ENCODE results near the gene TNNT1. TPM values are rescaled to one million over a fixed set of nuclear protein-coding genes. Genes with fewer than 3 reads are reported as not detected.
"Not testable (repeated sequence)": the region's sequence is repeated elsewhere in the genome, so short reads cannot be mapped to it uniquely, and the experiment has no call there.

TNNT1 gene
- total RNA-seq, 2 experiments from 2014 or later = not detected

- peaks cover 3% of the 10 kb centered on the region for H3K36me3 Mint-ChIP-seq
- no peaks in the 10 kb centered on the region for H3K27me3 Mint-ChIP-seq
- no peaks in the 10 kb centered on the region for H3K9me3 Mint-ChIP-seq
- peak within 1 kb of the TSS; percentile 96 for H3K27ac Mint-ChIP-seq
- POLR2A ChIA-PET = interaction anchor here (0.7 to 2.8 kb wide), 12 partner anchors 10 to 584 kb away, joined by 3 to 17 read pairs (median 5); partner anchors contain the start of genes RDH13 and UBE2S
- peak within 1 kb of the TSS; percentile 98 for H3K4me3 Mint-ChIP-seq
- ATAC-seq (ENCODE audit: low read depth) (peak; percentile 17), DNase-seq (no peak)
- peaks cover 27% of the 10 kb centered on the region for H3K4me1 Mint-ChIP-seq
Observed at GRCh38 chr19:55116859-55117662, 31.9 kb downstream of the TNNT1 start, which contains the start of gene PPP1R12C. PPP1R12C (minus strand) TSS chr19:55117637; CDS start chr19:55117543, 94 bp downstream.

- no peaks in the 10 kb centered on the region for H3K27me3 Mint-ChIP-seq
- peak overlapping the region; percentile 94 for H3K4me3 Mint-ChIP-seq
- H3K9me3 Mint-ChIP-seq = no peaks in the 10 kb centered on the region
- peak; percentile 46 for ATAC-seq (ENCODE audit: low read depth)
- peak overlapping the region; percentile 96 for H3K27ac Mint-ChIP-seq
- POLR2A ChIA-PET = interaction anchor here (0.7 to 2.8 kb wide), 9 partner anchors 9 to 584 kb away, joined by 3 to 17 read pairs (median 3); partner anchors contain the start of gene UBE2S
- peaks cover 27% of the 10 kb centered on the region for H3K4me1 Mint-ChIP-seq
- DNase-seq = peak; percentile 61
- H3K36me3 Mint-ChIP-seq = peaks cover 3% of the 10 kb centered on the region
Observed at GRCh38 chr19:55116232-55116858, 32.7 kb downstream of the TNNT1 start.

DNA sequence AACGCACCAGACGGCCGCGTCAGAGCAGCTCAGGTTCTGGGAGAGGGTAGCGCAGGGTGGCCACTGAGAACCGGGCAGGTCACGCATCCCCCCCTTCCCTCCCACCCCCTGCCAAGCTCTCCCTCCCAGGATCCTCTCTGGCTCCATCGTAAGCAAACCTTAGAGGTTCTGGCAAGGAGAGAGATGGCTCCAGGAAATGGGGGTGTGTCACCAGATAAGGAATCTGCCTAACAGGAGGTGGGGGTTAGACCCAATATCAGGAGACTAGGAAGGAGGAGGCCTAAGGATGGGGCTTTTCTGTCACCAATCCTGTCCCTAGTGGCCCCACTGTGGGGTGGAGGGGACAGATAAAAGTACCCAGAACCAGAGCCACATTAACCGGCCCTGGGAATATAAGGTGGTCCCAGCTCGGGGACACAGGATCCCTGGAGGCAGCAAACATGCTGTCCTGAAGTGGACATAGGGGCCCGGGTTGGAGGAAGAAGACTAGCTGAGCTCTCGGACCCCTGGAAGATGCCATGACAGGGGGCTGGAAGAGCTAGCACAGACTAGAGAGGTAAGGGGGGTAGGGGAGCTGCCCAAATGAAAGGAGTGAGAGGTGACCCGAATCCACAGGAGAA is 33.5 kb downstream of the TNNT1 start:
- ATAC-seq (ENCODE audit: low read depth) = no peak
- peaks cover 5% of the 10 kb centered on the region for H3K36me3 Mint-ChIP-seq
- no peaks in the 10 kb centered on the region for H3K9me3 Mint-ChIP-seq
- peaks cover 27% of the 10 kb centered on the region for H3K4me1 Mint-ChIP-seq
- H3K27me3 Mint-ChIP-seq = no peaks in the 10 kb centered on the region
- no peak for DNase-seq
- POLR2A ChIA-PET = interaction anchor here (1.3 to 1.6 kb wide), 2 partner anchors 9 to 32 kb away, joined by 3 read pairs; no protein-coding TSS in a partner anchor
- peak overlapping the region; percentile 94 for H3K4me3 Mint-ChIP-seq
- peak overlapping the region; percentile 96 for H3K27ac Mint-ChIP-seq

- H3K9me3 Mint-ChIP-seq = no peaks in the 10 kb centered on the region
- H3K4me3 Mint-ChIP-seq = peak overlapping the region; percentile 66
- H3K36me3 Mint-ChIP-seq = peaks cover 5% of the 10 kb centered on the region
- peaks cover 24% of the 10 kb centered on the region for H3K4me1 Mint-ChIP-seq
- H3K27me3 Mint-ChIP-seq = no peaks in the 10 kb centered on the region
- POLR2A ChIA-PET = no interaction called here
- ATAC-seq (ENCODE audit: low read depth) = no peak
- H3K27ac Mint-ChIP-seq = peak overlapping the region; percentile 42
- no peak for DNase-seq
Observed at GRCh38 chr19:55114566-55115145, 34.4 kb downstream of the TNNT1 start.

DNA sequence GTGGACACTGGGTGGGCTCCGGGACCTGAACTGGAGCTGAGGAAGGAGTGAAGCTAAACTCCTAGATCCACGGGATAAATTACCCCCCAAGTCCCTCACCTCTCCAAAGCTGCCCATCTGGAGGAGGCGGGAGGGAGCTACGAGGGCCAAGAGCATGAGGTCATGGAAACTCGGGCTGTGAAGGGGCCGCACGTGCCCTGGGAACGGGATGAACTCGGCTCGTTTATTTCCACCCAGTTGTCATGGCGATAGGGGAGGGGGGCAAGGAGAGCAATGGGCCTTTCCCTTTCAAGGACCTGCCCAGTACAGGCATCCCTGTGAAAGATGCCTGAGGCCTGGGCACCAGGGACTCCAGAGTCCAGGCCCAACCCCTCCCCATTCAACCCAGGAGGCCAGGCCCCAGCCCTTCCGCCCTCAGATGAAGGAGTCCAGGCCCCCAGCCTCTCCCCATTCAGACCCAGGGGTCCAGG is 35.4 kb downstream of the TNNT1 start:
- Mint-ChIP-seq H3K9me3 (no peaks in the 10 kb centered on the region), H3K36me3 (peaks cover 13% of the 10 kb centered on the region)

DNA sequence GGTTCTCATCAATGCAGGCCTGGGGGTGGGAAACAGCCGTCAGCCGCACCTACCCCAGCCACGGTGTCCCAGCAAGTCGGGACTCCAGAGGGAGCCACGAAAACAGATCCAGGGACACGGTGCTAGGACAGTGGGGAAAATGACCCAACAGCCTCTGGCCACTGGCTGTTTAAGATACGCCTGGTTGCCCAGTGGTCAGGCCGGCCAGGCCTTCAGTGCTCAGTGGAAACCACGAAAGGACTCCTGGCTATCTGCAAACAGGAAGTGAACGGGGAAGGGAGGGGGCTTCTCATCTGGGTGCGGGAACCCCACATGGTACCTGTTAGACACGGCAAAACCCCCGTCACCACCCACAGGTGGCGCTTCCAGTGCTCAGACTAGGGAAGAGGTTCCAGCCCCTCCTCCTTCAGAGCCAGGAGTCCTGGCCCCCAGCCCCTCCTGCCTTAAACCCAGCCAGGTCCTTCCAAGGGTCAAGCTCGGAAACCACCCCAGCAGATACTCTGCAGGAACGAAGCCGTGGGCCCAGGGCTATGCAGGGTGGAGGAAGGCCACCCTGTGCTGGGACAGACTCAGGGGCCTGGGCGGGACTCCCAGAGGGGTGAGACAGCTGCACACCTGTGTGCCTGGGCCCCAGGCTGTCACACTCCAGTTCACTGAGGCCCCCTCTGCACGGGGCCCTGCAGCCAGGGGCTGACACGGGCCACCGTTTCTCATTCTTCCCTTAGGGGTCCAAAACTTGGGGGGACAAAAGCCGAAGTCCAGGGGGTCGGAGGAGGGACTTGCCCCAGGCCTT is 36.0 kb downstream of the TNNT1 start:
- no peak for DNase-seq
- no peak for ATAC-seq (ENCODE audit: low read depth)
- peaks cover 17% of the 10 kb centered on the region for H3K4me1 Mint-ChIP-seq
- H3K36me3 Mint-ChIP-seq = peaks cover 16% of the 10 kb centered on the region
- POLR2A ChIA-PET = no interaction called here
- no peaks in the 10 kb centered on the region for H3K27me3 Mint-ChIP-seq
- H3K27ac Mint-ChIP-seq = no peak overlapping the region
- no peak overlapping the region for H3K4me3 Mint-ChIP-seq
- no peaks in the 10 kb centered on the region for H3K9me3 Mint-ChIP-seq

More for the DNA sequence above, 35.4 kb downstream of the TNNT1 start:
- DNase-seq (no peak), ATAC-seq (ENCODE audit: low read depth) (no peak)
- H3K4me3 Mint-ChIP-seq = no peak overlapping the region
- H3K4me1 Mint-ChIP-seq = peaks cover 19% of the 10 kb centered on the region
- H3K27ac Mint-ChIP-seq = no peak overlapping the region
- no peaks in the 10 kb centered on the region for H3K27me3 Mint-ChIP-seq
- POLR2A ChIA-PET = no interaction called here

DNA sequence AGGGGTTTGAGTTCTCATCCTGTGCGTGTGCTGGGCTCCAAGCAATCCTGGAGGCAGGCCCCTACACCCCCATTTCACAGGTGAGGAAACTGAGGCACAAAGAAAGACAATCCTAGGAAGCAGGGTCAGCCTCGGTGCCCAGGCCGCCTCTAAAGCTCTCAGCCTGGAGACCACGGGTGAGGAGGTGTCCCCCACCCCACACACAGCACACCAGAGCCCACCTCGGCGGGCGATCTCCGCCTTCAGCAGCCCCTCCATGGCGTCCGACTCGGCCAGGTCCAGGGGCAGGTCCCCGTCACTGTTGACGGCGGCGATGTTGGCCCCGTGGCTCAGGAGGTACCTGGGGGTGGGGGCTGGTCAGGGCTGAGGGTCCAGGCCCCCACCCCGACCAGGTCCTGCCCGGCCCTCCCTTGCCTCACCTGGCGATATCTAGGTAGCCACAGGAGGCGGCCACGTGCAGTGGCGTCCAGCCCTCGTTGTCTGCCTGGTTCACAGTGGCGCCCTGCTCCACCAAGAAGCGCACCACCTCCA is 36.7 kb downstream of the TNNT1 start:
- POLR2A ChIA-PET = no interaction called here
- H3K27ac Mint-ChIP-seq = no peak overlapping the region

GRCh38 chr19:55111238-55111831 is 37.7 kb downstream of the TNNT1 start:
- no peak overlapping the region for H3K4me3 Mint-ChIP-seq
- H3K9me3 Mint-ChIP-seq = no peaks in the 10 kb centered on the region
- peaks cover 23% of the 10 kb centered on the region for H3K36me3 Mint-ChIP-seq
- ATAC-seq (ENCODE audit: low read depth) = no peak
- POLR2A ChIA-PET = interaction anchor here (0.6 kb wide), 1 partner anchor 170 kb away, joined by 3 read pairs; no protein-coding TSS in a partner anchor
- no peak for DNase-seq
- H3K27me3 Mint-ChIP-seq = no peaks in the 10 kb centered on the region
- H3K27ac Mint-ChIP-seq = no peak overlapping the region
- H3K4me1 Mint-ChIP-seq = peaks cover 14% of the 10 kb centered on the region

More for the DNA sequence above, 36.7 kb downstream of the TNNT1 start:
- no peak for ATAC-seq (ENCODE audit: low read depth)
- DNase-seq = no peak
- peaks cover 19% of the 10 kb centered on the region for H3K36me3 Mint-ChIP-seq
- no peaks in the 10 kb centered on the region for H3K9me3 Mint-ChIP-seq
- no peak overlapping the region for H3K4me3 Mint-ChIP-seq
- H3K27me3 Mint-ChIP-seq = no peaks in the 10 kb centered on the region
- H3K4me1 Mint-ChIP-seq = peaks cover 14% of the 10 kb centered on the region

DNA sequence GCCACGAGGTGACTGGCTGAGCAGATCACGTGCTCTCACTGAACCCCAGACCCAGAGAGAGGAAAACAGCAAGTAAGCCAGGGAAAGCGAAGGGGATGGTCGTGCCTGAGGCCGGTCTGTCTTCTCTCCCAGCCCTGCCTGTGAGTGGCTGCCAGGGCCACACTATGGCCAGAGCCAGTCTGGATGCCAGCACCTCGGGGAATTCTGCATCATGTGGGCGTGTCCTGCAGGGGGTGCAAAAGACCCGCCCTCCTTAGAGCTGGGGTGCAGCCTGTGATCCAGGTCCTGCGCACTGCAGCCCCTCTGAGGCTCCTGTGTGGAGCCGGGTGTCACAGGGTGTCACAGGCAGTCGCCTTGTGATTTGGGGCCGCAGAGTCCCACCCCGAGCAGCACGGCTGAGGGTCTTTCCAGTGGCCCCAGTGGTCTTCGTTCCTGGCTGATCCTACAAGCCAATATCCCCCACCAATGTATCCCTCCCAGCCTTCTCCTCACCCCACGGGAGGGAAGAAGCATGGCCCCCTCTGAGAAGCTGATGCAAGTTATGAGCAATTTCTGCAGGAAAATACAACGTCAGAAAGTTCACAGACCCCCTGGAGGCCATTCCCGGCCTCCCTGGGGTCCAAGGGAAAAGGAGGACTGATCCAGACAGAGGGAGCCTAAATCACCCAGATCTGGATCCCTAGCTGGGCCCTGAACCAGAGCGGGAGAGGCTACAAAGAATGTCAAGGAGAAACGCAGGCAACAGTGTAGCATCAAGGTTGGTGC is 39.3 kb downstream of the TNNT1 start:
- POLR2A ChIA-PET = no interaction called here
- H3K27me3 Mint-ChIP-seq = no peaks in the 10 kb centered on the region
- peaks cover 3% of the 10 kb centered on the region for H3K4me1 Mint-ChIP-seq
- ATAC-seq (ENCODE audit: low read depth) (no peak), DNase-seq (no peak)
- no peak overlapping the region for H3K27ac Mint-ChIP-seq
- peaks cover 28% of the 10 kb centered on the region for H3K36me3 Mint-ChIP-seq
- H3K9me3 Mint-ChIP-seq = no peaks in the 10 kb centered on the region
- H3K4me3 Mint-ChIP-seq = no peak overlapping the region

- POLR2A ChIA-PET = interaction anchor here (0.8 to 1.8 kb wide), 2 partner anchors 9 to 10 kb away, joined by 3 to 6 read pairs; partner anchors contain the start of gene PPP1R12C
Observed at GRCh38 chr19:55107252-55107651, 41.8 kb downstream of the TNNT1 start.

DNA sequence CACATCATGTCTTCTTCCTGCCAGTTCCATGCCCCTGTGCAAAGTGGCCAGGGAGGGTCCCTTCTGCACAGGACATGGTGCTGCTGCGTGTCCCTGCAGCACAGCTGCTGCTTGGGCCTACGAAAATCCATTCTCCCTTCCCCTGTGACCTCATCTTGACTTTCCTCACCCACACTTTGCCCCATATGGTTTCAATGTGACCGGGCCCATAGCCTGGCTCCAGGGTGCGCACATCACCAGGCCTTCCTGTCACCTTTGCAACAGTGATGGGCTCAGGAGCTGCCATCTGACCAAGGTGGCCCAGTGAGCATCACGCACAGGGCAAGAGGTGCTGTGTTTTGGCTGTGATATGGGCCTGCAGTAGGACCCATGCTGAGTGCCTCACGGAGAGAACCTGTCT is 42.4 kb downstream of the TNNT1 start:
- Mint-ChIP-seq H3K27ac (no peak overlapping the region), H3K9me3 (no peaks in the 10 kb centered on the region), H3K4me3 (no peak overlapping the region), H3K4me1 (peaks cover 5% of the 10 kb centered on the region), H3K27me3 (no peaks in the 10 kb centered on the region), H3K36me3 (peaks cover 45% of the 10 kb centered on the region)
- ATAC-seq (ENCODE audit: low read depth) (no peak), DNase-seq (no peak)
- POLR2A ChIA-PET = interaction anchor here (0.8 to 1.8 kb wide), 2 partner anchors 9 to 11 kb away, joined by 3 to 6 read pairs; partner anchors contain the start of gene PPP1R12C

More at GRCh38 chr19:55107252-55107651, 41.8 kb downstream of the TNNT1 start:
- H3K4me1 Mint-ChIP-seq; ATAC-seq (ENCODE audit: low read depth); H3K9me3 Mint-ChIP-seq; H3K27ac Mint-ChIP-seq; DNase-seq; H3K4me3 Mint-ChIP-seq; H3K27me3 Mint-ChIP-seq: not testable (repeated sequence)
- H3K36me3 Mint-ChIP-seq = peaks cover 41% of the 10 kb centered on the region
